A673 (cell line): ENCODE results near the gene OR6K2. TPM values are rescaled to one million over a fixed set of nuclear protein-coding genes. Genes with fewer than 3 reads are reported as not detected.

Experiments
- BruUV-seq: library from RNA; stranded (reverse); fragments of 400-500 nt; replicated peaks from 2 replicates; lab custom pipeline; 2021; lab: Mats Ljungman, UMichigan
- CTCF ChIA-PET: fragments of 300-600 bp; sonication (Branson Sonifier 250); formaldehyde crosslinking; loops from one replicate; lab custom pipeline; 2022; ENCODE audit warnings: antibody characterized with exemption; lab: Charles Lee
- POLR2A ChIA-PET: fragments of 300-600 bp; sonication (Branson Sonifier 250); formaldehyde crosslinking; loops from one replicate; lab custom pipeline; 2022; ENCODE audit warnings: antibody characterized with exemption; ENCODE audit not compliant: low non-redundant PET; lab: Charles Lee
- DNase-seq: peaks from one replicate; pipeline ENCODE4 v3.0.0-alpha.2; 2015; ENCODE audit warnings: low spot score
- H3K27ac ChIP-seq: fragments of 200-600 bp; sonication (generic); 2 replicates; pipeline ENCODE4 v1.5.1; 2016; ENCODE audit warnings: mixed run types, low read depth, mild to moderate bottlenecking, mixed read lengths, antibody characterized with exemption, low read length; ENCODE audit not compliant: poor library complexity, severe bottlenecking
- H3K27me3 ChIP-seq: fragments of 200-600 bp; sonication (generic); replicated peaks from 2 replicates; pipeline ENCODE4 v1.6.1; 2017; ENCODE audit warnings: mixed run types, low read depth, mild to moderate bottlenecking, mixed read lengths, antibody characterized with exemption, low read length; ENCODE audit not compliant: insufficient read depth, poor library complexity
- H3K36me3 ChIP-seq: fragments of 200-600 bp; sonication (generic); 2 replicates; pipeline ENCODE4 v1.6.1; 2016; ENCODE audit warnings: mixed run types, mild to moderate bottlenecking, mixed read lengths, antibody characterized with exemption, low read length; ENCODE audit not compliant: insufficient read depth, poor library complexity, severe bottlenecking
- H3K4me1 ChIP-seq: fragments of 200-600 bp; sonication (generic); 2 replicates; pipeline ENCODE4 v1.6.1; 2017; ENCODE audit warnings: mixed run types, mild to moderate bottlenecking, mixed read lengths, antibody characterized with exemption, low read length; ENCODE audit not compliant: insufficient read depth, poor library complexity, severe bottlenecking
- H3K4me3 ChIP-seq: fragments of 200-600 bp; sonication (generic); 2 replicates; pipeline ENCODE4 v1.5.1; 2016; ENCODE audit warnings: low read depth, mixed run types, mild to moderate bottlenecking, mixed read lengths, low read length; ENCODE audit not compliant: poor library complexity, severe bottlenecking
- H3K9me3 ChIP-seq: fragments of 200-600 bp; sonication (generic); 2 replicates; pipeline ENCODE4 v1.6.1; 2016; ENCODE audit warnings: mixed run types, low read depth, mild to moderate bottlenecking, mixed read lengths, antibody characterized with exemption, low read length; ENCODE audit not compliant: poor library complexity, severe bottlenecking
- EZH2 ChIP-seq: fragments of 200-600 bp; sonication (generic); IDR thresholded peaks from 2 replicates; pipeline ENCODE4 v1.6.1; 2017; ENCODE audit warnings: borderline replicate concordance, low read depth, mild to moderate bottlenecking, mixed read lengths, antibody characterized with exemption, low read length; ENCODE audit not compliant: poor library complexity, severe bottlenecking
- intact Hi-C: fragments of 100-400 bp; cut with micrococcal nuclease; formaldehyde crosslinking; loops from one replicate; pipeline ENCODE4 v1.10.0; 2022; ENCODE audit not compliant: unreplicated experiment
- total RNA-seq: library from RNA; stranded (reverse); gene quantifications from 2 replicates; pipeline ENCODE4 v1.2.3, GENCODE V29; 2021
- TF ChIP-seq, protein P1 (sequence below): fragments of 300-800, 200-600 bp; sonication (generic); conservative IDR thresholded peaks from 2 replicates; pipeline ENCODE4 v1.5.1; 2017; ENCODE audit warnings: low read depth, mild to moderate bottlenecking, antibody characterized with exemption, low read length, moderate library complexity, mixed read lengths

OR6K2 gene
- total RNA-seq, 1 experiment from 2014 or later: not detected

DNA sequence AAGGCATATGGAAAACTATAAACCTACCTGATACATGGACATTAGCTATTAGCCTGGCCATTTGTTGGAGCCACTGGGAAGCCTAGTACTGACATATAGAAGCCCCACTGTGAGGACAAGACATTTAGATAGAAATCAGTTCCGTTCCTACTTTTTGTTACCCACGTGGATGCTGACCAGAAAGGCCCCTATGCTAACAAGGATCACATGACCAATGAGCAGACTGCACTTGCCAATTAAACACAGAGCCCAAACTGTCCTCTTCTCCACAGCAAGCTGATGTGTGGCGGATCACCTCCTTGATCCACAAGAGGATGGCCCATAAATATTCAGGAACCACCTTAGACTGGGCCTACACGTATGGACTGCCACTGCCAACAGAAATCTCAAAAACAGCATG is 31.3 kb upstream of the OR6K2 start:
- H3K4me3 ChIP-seq: no peak overlapping the region
- POLR2A ChIA-PET: no interaction called here
- TF ChIP-seq, protein P1, sequence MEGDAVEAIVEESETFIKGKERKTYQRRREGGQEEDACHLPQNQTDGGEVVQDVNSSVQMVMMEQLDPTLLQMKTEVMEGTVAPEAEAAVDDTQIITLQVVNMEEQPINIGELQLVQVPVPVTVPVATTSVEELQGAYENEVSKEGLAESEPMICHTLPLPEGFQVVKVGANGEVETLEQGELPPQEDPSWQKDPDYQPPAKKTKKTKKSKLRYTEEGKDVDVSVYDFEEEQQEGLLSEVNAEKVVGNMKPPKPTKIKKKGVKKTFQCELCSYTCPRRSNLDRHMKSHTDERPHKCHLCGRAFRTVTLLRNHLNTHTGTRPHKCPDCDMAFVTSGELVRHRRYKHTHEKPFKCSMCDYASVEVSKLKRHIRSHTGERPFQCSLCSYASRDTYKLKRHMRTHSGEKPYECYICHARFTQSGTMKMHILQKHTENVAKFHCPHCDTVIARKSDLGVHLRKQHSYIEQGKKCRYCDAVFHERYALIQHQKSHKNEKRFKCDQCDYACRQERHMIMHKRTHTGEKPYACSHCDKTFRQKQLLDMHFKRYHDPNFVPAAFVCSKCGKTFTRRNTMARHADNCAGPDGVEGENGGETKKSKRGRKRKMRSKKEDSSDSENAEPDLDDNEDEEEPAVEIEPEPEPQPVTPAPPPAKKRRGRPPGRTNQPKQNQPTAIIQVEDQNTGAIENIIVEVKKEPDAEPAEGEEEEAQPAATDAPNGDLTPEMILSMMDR: no peak
- no peak for TF ChIP-seq EZH2
- no peaks in the 10 kb centered on the region for H3K36me3 ChIP-seq
- H3K27me3 ChIP-seq: peaks cover 28% of the 10 kb centered on the region
- no peaks in the 10 kb centered on the region for H3K4me1 ChIP-seq
- H3K27ac ChIP-seq: no peak overlapping the region
- BruUV-seq: no TSS peak
- CTCF ChIA-PET: no interaction called here
- H3K9me3 ChIP-seq: no peaks in the 10 kb centered on the region
- no peak for DNase-seq
- intact Hi-C loops: no loop called here

GRCh38 chr1:158730453-158730852 is 30.0 kb upstream of the OR6K2 start:
- Histone ChIP-seq H3K27me3 (peaks cover 41% of the 10 kb centered on the region), H3K36me3 (no peaks in the 10 kb centered on the region), H3K4me3 (no peak overlapping the region), H3K9me3 (no peaks in the 10 kb centered on the region), H3K4me1 (no peaks in the 10 kb centered on the region), H3K27ac (no peak overlapping the region)
- intact Hi-C loops: no loop called here
- TF ChIP-seq, protein P1: no peak
- TF ChIP-seq EZH2: no peak
- ChIA-PET POLR2A (no interaction called here), CTCF (no interaction called here)
- no peak for DNase-seq
- no TSS peak for BruUV-seq

DNA sequence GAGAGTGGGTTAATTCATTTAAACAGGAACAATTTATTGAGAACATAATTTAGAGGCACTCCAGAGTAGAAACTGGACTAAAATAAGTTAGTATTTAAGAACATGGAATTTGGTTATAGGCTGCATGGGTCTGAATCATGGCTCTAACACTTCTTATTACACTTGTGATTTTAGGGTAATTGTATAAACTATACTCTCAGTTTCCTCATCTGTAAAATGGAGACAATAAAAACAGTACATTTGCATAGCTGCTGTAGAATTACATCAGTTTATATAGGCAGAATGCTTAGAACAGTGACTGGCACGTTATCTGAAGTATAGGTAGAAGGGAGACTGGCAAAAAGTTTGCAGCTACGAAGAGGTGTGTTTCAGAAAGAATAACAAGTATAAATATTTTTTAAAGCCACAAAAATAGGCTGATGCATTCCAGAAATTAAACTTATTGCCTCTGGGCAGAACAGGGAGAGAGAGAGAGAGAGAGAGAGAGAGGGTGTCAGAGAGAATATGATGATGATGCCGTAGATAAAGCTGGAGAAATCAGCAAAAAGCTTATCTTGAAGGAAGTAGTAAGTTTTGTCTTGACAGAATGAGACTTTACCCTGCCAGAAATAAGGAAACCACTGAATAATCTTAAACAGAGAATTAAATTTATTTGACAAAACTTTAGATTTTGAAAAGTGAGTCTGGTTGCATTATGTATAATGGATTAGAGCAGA is 28.2 kb upstream of the OR6K2 start:
- Histone ChIP-seq H3K27me3 (peaks cover 42% of the 10 kb centered on the region), H3K9me3 (no peaks in the 10 kb centered on the region), H3K27ac (no peak overlapping the region), H3K36me3 (no peaks in the 10 kb centered on the region), H3K4me3 (no peak overlapping the region), H3K4me1 (no peaks in the 10 kb centered on the region)
- TF ChIP-seq EZH2: no peak
- TF ChIP-seq, protein P1: no peak
- ChIA-PET CTCF (no interaction called here), POLR2A (no interaction called here)
- DNase-seq: no peak
- BruUV-seq: no TSS peak
- intact Hi-C loops: no loop called here
